A549 (cell line): ENCODE results near the gene TJP1.

ENCODE experiments used
- BHLHE40 ChIP-seq: IDR thresholded peaks from 2 replicates; pipeline ENCODE4 v1.6.1; 2012; ENCODE audit warnings: low read depth, low read length, inconsistent platforms
- CHD2 ChIP-seq: fragments of 150-350 bp; IDR thresholded peaks from 2 replicates; pipeline ENCODE4 v1.6.1; 2014; ENCODE audit warnings: low read length; ENCODE audit not compliant: partially characterized antibody
- EP300 ChIP-seq, 2 experiments: fragments of >200 bp; sonication (Bioruptor Twin); formaldehyde crosslinking; IDR thresholded peaks; 2 replicates in 1 of 2; 3 replicates in 1 of 2; pipeline ENCODE4 v1.6.1; 2016 to 2017
- FOSB ChIP-seq: fragments of 250-450 bp; sonication (Bioruptor Pico); IDR thresholded peaks from 2 replicates; pipeline ENCODE4 v1.5.0; 2020; ENCODE audit warnings: mild to moderate bottlenecking, moderate library complexity
- KDM5A ChIP-seq: fragments of 200-600 bp; sonication (generic); IDR thresholded peaks from 2 replicates; pipeline ENCODE4 v1.6.1; 2016; ENCODE audit warnings: antibody characterized with exemption, mild to moderate bottlenecking
- MYC ChIP-seq: IDR thresholded peaks from 2 replicates; pipeline ENCODE4 v1.6.1; 2012; ENCODE audit warnings: mild to moderate bottlenecking, inconsistent platforms, low read length, improper control_type of control experiment, borderline replicate concordance
- POLR2A ChIP-seq: IDR thresholded peaks from 2 replicates; pipeline ENCODE4 v1.6.1; 2012; ENCODE audit warnings: mild to moderate bottlenecking, low read length
- TF ChIP-seq, protein P1 (sequence below): fragments of >200 bp; sonication (Bioruptor Twin); formaldehyde crosslinking; IDR thresholded peaks from 3 replicates; pipeline ENCODE4 v1.5.1; 2016

- TF ChIP-seq, protein P1, sequence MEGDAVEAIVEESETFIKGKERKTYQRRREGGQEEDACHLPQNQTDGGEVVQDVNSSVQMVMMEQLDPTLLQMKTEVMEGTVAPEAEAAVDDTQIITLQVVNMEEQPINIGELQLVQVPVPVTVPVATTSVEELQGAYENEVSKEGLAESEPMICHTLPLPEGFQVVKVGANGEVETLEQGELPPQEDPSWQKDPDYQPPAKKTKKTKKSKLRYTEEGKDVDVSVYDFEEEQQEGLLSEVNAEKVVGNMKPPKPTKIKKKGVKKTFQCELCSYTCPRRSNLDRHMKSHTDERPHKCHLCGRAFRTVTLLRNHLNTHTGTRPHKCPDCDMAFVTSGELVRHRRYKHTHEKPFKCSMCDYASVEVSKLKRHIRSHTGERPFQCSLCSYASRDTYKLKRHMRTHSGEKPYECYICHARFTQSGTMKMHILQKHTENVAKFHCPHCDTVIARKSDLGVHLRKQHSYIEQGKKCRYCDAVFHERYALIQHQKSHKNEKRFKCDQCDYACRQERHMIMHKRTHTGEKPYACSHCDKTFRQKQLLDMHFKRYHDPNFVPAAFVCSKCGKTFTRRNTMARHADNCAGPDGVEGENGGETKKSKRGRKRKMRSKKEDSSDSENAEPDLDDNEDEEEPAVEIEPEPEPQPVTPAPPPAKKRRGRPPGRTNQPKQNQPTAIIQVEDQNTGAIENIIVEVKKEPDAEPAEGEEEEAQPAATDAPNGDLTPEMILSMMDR, result no peak
- TF ChIP-seq BHLHE40 (no peak), FOSB (CRISPR knock-in tag) (no peak), MYC (no peak), KDM5A (no peak), CHD2 (no peak), POLR2A (no peak), EP300 (IDR thresholded peaks at IDR 0.05) (no peak)
These were observed 132.8 kb downstream of the TJP1 start for GRCh38 chr15:29689287-29689986.
